ENCODE results near the gene PVR.

- TF ChIP-seq CTCF (conservative IDR thresholded peaks at IDR 0.05), result no peak
- no peak for TF ChIP-seq EZH2 (IDR thresholded peaks at IDR 0.05; ENCODE audit: low read depth)
These were observed 21.3 kb downstream of the PVR start for GRCh38 chr19:44664976-44665375.
